Neural progenitor cell (in vitro differentiated cells): Measurements from ENCODE around the gene RTL10.

Experiments used
- CTCF ChIP-seq: fragments of 200-600 bp; sonication (generic); IDR thresholded peaks from 2 replicates; pipeline ENCODE4 v1.5.1; 2017; ENCODE audit warnings: antibody characterized with exemption, mild to moderate bottlenecking
- EZH2 ChIP-seq: fragments of 200-600 bp; sonication (generic); IDR thresholded peaks from 2 replicates; pipeline ENCODE4 v1.6.1; 2017; ENCODE audit warnings: antibody characterized with exemption, mild to moderate bottlenecking, moderate library complexity
- EZH2phosphoT487 ChIP-seq: fragments of 200-600 bp; sonication (generic); IDR thresholded peaks from 2 replicates; pipeline ENCODE4 v1.6.1; 2017; ENCODE audit warnings: antibody characterized with exemption

- no peak for TF ChIP-seq CTCF
- no peak for TF ChIP-seq EZH2
- no peak for TF ChIP-seq EZH2phosphoT487
Observed at GRCh38 chr22:19872779-19873137, 18.1 kb upstream of the RTL10 start.
